CD4-positive, alpha-beta T cell treated with Interleukin-6 at 100 ng/mL for 8 hours (primary cell): ENCODE data around the gene KCNQ1.

Source experiments
- DNase-seq: peaks from one replicate; pipeline ENCODE4 v3.0.0-alpha.2; 2020; ENCODE audit warnings: mixed read lengths, low spot score

KCNQ1 gene

DNA sequence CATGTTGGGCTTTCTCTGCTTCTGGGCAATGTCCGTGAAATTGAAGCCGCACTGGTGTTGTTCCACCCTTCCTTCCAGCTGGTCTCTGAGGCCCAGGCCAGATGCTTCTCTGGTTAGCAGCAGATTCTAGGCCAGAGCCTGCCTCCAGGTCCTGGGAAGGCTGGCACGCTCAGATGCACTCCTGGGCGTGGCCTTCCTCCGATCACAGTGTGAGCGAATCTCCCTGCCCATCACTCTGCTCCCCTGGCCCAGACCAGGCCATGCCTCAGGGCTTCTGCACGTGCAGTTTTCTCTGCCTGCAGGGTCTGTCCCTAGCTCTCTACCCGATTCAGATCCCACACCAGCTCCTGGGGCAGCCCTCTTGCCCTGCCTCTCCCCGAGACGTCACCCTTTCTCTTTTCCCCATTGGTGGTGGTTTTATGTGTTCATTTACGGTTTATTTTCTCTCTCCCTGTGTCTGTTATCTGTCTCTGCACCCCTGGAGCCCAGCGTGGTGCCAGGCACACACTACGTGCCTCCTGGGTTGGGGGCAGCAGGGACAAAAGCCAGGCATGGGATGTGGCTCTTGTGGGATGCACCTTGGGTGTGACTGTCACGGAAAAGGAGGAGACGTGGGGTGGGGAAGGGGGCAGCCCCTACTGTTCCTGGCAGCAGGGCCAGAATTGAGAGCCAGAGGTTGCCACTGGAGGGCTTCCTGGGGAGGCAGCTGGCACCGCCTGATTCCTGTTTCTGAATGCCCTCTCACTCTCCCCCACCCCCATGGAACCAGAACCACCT lies 66.0 kb downstream of the KCNQ1 start:
- DNase-seq: no peak

DNA sequence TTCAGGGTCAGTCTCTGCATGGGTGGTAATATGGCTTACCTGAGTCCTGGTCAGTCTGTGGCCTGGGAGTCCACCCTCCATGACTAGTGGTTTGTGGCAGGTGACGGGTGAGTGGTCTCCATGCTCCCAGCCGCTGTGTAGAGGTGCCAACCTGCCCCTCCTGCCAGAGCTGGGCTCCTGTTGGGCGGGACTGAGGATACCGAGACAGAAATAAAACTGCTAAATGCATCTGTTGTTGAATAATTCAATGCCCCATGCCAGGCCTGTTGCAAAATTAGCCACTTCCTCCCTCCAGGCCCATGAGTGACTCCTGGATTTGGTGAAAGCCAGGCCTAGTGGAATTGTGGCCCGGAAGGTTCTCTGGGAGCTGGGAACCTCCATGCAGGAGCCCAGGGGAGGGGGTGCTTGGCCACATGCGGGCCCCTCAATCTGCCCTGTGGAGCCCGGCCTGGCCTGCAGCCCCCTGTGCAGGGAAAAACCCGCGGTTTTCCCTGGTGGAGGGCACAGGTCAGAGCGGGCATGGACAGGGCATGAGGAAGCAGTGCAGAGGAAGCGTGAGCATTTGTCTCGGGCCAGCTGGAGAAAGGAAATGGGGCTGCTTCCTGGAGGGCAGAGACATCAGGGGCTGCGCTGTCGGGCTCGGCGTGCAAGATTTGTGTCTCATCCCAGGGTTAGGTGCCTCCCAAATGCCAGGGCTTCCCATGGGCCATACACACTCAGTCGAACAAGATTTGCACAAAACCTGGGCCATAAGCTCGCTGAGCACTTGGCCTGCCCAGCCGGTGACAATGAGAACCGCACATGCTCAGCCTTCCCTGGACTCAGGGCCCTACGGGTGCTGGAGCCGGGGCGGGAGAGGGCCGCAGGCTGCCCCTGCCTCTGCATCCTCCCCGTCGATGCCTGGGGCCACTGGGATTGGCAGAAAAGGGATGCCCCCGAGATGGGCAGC lies 66.9 kb downstream of the KCNQ1 start:
- no peak for DNase-seq

DNA sequence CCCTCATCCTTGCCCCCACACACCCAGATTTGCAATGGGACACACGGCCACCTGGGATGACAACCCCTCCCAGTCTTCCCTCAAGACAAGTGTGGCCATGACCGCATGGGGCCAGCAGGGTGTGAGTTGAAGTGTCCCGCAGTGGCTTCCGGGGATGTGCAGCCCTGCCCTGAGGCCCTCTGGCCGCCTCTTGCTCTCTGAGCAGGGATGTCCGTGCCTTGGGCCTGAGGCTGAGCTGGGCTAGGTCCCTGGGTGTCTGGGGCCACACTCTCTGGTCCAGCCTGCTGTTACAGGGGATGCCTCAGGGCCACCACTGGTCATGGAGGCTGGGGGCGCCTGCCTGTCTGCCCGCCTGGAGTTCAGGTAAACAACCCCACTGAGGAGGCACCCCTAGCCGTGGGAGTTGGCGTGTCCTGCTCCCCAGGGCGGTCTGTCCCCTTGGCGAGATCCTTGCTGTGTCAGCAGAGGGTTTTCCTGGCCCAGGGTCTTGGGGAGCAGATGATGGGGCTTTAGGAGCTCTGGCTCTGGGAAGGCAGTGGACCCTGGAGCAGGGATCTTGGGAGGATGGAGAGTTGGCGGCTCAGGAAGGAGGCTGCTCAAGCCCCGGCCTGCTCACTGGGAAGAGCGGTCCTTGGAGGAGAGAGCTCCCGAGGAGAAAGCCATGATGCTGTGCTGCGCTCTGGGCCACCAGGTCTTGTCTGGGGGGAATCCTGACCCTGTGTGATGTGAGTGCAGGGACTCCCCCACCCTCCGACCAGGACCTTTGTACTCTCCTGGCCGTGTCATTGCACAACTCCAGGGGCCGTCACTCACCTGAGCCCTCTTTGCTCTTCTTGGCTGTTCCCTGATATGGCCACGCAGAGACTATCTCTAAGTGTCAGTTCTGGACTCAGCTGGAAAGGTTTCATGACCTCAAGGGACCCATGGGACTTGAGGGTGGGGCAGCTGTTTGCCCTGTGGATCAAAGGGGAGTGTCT lies 67.9 kb downstream of the KCNQ1 start:
- DNase-seq: no peak

DNA sequence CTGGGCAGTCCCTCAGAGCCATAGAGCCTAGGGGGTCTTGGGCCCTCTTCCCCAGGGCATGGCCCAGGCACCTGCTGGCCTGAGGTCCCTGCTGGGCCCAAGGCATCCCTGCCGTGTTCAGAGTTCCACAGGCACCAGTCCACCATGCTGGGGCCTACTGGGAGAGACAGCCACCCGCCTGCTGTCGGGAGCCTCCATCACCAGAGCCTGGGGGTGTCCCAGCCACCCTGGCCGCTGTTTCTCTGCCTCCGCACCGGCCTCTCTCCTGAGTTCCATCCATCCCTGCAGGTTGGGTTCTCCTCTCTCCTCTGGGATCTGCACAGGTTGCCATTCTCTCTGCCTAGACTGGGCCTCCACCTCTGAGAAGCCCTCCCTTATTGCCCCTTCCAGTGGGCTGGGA lies 68.6 kb downstream of the KCNQ1 start:
- no peak for DNase-seq

DNA sequence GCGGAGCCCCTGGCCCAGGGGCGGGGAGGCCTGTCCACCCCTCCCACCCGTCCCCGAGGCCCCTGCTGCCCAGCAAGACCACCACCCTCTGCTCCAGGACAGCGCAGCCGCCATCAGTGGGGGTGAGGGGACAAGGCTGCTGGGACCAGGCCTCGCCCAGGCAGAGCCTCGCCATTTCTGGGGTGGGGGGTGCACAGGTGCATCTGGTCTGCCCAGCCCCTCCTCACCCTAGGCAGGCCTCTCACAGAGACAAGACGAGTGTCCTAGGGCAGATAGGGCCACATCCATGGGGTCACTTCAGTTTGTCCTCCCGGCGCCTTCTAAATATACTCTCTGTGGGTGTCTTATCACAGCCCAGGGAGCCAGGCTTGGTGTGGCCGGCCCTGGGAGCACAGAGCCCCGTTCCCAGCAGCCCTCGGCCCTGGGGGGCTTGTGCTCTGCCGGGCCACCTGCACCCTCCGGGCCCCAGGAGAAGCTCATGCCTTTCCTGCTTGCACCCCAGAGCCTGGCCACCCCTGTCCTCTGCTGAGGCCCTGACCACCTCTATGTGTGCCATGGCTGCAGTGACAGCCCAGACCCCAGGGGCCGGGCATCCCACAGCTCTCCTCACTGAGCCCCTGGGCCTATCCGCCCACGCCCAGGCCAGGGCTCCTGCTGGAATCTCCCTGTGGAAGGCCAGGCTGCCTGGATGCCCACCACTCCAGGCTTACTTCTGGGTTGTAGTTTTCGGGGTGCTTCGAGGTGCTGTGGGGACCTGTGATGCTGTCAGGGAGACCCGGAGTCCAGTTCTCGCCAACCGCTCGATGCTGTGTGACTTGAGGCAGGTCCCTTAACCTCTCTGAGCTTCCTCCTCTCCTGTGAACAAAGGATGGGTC lies 70.8 kb downstream of the KCNQ1 start:
- DNase-seq: peak; percentile 0

DNA sequence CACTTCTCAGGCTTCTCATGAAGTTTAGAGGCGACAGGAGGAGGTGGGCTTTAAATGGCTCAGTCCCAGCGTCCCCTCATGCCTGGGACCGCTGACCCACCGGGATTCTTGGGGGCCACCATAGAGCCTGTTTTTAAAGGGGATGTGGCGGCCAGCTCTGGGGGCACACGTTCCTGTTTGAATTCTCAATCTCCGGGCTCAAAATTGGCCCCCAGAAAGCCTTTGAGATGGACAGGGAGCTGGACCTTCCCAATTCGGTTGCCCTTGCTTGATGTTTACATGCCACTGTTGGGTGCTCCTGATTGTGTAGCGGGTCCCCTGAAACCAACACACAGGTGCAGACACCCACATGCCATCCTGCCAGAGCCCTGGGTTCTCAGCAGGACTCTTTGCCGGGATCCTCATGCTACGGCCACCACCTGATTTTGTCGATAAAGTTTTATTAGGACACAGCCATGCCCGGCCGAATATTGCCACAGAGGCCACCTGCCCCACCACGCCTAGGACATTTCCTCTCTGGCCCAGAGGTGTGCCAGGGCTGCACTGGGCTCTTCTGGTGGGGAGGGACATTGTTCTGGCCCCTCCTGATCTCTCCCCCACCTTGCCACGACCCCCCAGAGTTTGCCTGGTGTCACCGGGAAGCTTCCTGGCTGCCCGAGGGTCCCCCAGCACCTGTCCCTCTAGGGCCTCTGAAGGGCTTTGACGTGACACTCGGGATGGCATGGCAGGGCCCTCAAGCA lies 71.6 kb downstream of the KCNQ1 start:
- DNase-seq: no peak

DNA sequence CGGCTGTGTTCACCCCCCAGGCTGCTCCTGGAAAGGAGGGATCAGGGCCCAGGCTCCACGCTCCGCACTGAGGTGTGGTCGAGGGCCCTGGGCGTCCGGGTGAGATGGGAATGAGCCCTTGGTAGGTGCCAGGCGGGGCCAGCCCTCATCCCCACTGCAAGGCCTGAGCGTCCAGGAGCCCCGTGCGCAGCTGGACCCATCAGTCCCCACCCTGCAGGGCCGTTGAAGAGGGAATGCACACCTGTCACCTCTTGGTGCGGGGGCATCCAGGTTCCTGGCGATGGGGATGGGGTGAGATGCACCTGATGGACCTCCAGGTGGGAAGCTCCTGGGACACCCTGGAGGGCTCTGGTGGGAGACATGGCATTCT lies 72.2 kb downstream of the KCNQ1 start:
- DNase-seq: no peak

DNA sequence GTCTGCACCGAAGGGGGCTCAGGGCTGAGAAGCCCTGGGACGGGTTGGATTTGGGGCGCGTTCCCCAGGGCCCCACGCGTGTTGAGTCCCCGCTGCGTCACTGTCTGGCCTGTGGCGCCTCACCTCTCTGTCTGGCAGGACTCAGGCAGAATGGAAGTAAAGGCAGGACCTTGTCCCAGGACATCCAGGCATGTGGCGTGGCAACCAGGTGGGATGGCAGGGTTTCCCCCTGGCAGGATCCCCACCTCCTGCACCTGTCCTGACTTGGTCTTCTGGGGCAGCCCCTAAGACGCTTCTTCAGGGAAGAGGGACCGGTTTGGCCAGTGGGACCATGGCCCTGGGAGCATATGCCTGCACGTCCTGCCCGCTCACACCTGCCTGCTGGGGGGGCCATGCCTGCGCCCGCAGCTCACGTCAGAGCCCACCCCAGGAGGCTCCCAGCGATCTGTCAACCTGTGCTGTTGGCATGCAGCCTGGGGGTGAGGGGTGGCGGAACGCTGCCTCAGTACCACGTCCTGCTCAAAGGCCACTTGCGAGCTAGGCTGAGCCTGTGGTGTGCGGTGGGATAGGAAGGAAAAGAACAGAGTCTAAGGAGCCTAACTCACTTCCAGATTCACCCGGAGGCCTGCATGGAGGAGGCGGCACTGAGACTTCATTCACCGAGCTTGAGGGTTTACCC lies 72.7 kb downstream of the KCNQ1 start:
- no peak for DNase-seq

DNA sequence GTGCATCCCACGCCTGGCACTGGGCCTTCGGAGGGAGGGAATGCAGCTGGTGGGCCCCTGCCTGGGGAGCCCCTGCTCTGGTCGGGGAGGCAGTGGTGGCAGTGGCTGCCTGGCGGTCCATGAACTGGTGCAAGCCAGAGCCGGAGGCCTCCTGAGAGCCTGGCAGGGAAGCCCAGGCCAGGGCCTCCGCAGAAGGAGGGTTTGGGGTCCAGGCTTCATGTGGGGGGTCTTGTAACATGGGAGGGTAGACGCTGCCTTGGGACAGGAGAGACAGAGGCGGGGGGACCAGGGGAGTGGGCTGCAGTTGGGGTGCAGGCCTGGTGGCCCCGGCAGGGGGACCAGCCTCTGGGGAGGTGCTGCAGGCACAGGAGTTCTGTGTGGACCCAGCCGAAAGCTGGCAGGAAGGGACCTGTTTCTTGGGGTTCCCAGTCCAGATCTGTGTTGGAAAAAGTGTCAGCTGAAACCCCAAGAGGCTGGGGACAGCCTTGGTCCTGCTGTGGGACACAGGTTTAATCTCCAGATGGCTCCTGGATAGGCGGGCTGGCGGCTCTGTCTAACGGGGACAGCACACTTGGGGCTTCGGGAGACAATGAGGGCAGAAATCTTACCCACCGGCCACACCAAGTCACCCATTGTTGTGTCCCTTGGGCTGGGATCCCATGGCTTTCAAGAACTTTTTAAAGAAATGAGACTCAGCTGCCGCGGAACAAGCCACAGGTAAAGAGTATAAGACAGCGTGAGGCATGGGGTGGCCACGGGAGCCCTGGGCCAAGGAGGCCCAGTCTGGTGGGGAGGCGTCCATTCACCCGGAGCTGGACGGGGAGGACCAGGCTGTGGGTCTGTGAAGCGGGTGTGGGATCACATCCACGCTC lies 73.5 kb downstream of the KCNQ1 start:
- no peak for DNase-seq

DNA sequence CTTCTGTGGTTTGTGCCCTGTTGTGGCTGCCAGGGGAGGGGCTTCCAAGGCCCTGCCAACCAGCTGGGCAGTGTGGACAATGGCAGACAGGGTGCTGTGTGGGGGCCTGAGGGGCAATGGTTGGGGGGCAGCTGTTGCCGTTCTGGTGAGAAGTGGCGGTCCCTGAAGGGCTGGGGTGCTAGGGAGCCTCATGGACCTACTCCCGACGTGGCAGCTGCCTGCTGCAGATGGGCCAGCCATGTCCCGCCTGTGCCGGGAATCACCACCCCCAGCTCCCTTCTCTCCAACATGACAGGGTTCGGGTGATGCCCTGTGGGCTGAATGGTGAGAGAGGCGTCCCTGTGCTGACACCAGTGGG lies 74.2 kb downstream of the KCNQ1 start:
- no peak for DNase-seq

DNA sequence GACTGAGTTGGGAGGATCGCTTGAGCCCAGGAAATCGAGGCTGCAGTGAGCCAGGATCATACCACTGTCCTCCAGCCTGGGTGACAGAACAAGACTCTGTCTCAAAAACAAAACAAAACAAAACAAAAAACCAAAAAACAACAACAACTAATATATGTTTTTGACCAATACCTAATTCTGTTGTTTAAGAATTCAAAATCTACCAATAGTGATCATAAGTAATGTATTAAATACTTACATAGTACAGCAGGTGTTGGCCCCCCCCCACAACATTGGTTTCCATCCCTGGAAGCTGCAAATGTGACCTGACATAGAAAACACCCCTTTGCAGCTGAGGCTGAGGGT lies 74.7 kb downstream of the KCNQ1 start:
- DNase-seq: no peak

DNA sequence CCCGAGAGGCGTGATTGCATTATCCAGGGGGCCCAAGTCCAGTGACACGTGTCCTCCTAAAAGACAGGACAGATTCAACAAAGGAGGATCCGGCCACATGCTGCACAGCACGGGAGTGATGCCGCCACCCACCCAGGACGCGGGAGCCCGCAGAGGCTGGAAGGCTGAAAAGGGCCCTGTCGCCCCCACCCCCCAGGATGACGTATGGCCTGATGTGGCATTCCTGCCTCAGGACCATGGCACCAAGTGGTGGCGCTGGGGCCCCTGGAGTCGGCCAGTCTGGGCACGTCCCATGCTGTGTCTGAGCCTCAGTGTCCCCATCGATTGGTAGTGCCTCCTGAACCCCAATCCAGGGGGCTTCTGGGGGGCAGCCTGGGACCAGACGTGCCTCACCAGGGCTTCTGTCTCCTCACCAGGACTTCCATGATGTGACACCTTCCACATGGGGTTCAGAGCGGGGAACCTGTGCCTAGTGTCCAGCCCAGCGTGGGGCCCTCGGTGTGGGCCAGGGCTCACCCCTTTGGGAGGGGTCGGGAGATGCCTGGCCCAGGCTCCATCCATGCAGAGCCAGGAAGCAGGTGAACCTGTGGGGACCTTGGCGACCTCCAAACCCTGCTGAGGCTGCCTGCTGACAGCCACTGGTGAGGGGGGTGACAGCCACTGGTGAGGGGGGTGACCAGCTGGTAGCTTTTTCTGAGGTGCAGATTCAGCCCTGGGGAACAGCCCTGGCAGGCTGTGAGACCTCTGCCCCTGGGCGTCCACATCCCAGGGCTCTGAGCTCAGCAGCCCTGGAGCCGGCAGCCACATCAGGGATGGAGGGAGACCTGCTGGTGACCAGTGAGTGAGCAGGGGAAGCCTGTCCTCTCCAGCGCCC lies 75.3 kb downstream of the KCNQ1 start:
- no peak for DNase-seq

DNA sequence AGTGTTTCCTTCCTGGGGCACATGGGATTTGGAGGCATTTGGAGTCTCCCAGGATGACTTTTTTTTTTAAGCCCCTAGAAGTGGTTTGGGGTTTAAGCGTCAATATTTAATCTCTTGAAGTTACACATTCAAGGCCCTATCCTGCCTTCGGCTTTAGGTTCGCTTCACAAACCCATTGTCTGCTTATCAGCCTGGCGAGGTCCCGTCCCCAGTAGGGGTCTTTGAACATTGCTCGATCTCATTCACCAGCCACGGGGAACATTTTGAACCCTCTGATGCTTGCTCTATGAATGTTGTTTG lies 75.9 kb downstream of the KCNQ1 start:
- no peak for DNase-seq

DNA sequence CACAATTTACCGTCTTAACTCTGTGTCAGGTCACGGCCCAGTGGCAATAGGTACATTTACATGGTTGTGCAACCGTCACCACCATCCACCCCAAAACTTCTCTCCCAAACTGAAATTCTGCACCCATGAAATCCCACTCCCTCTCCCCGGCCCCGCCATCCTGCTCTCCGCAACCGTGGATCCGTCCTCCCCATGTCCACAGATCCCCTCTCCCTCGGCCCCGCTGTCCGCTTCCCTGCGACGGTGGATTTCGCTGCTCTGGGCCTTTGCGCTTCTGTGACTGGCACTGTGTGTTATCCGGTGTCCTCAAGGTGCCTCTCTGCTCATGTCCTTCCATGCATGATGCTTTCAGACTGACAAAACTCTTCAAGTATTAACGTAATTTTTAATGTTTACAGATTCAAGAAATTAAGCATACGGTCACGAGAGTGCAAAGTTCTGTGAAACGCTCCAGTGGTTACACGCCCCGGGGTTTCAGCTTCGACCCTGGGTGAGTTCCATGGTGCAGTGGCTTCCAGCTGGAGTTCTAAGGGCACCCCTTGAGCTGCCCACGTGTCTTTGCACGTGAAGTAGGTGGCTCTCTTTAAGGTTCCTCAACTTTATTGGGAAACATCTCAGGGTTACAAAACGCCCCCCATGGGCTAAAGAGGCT lies 76.4 kb downstream of the KCNQ1 start:
- no peak for DNase-seq

DNA sequence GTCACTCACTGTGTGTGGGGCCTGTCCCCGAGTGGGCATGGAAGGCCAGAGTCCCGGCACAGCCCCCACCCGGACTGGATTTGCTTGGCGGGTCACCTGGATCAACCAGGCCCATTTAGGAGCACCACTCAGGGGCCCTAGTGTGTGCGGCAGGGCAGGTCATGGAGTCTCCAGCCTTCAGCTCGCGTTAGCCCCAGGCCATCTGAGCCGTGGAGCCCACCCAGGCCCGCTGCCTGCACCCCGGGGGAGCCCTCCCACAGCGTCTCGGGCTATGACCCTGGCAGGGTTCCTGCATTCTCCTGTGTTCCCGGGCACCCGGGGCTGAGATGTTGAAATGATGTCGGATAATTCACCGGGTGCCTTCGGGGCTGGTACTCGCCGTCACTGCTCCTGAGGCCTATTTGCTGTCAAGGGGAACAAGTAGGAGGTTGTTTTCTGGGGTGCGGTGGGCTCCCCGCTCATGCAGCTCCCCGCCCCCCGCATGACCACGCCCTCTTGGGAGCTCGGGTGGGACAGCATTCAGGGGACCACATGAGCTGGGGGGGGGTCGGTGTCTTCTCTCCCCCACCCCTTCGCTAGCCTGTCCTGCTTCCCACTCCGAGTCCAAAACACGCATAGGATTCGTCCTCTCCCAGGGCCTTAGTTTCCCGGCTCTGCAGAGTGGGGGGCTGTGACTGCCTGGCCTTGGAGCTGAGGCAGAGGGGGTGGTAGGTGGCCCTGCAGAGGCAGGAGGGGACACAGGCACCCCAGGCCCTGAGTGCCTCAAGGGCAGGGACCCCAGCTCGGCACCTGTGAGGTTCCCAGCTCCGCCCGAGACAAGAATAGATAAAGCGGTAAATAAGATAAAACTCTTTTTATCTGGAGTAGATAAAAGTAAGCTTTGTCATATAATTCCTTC lies 77.2 kb downstream of the KCNQ1 start:
- DNase-seq: no peak

DNA sequence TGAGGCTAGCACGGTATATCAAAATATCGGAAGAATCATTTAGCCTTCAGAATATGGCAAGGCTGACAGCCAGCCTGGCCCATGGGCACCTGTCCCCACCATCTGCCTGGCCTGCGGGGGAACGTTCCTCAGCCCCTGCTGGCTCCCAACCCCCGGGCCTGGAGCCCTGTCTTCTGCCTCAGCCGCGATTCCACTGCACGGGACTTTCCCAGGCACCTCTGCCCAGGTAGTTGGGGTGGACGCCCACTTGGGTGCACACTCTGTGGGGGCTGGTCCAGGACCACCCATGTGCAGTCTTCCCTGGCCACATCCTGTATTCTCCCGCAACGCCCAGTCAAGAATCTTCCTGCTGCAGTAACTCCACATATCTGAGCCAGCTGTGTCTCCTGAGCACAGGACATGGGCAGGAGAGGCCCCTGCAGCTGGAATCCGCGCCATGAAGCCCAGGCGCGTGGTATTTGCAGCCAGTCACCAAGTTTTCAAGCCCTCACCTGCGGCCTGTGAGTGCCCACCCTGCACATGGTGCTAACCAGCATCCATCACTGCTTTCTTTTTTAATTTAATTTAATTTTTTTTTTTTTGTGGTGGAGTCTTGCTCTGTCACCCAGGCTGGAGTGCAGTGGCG lies 77.9 kb downstream of the KCNQ1 start:
- no peak for DNase-seq
